IMR-90 (cell line): Measurements from ENCODE around the gene CTNNA2. TPM values are rescaled to one million over a fixed set of nuclear protein-coding genes. Genes with fewer than 3 reads are reported as not detected.

Source experiments
- ATAC-seq: fragments of 200-7000 bp; cut with Tn5 transposase; 2 replicates; pipeline ENCODE4 v1.9.1; 2020; ENCODE audit warnings: low read depth, mild to moderate bottlenecking, moderate library complexity
- BruUV-seq: library from RNA; stranded (reverse); fragments of 400-500 nt; replicated peaks from 2 replicates; lab custom pipeline; 2021; lab: Mats Ljungman, UMichigan
- CTCF ChIA-PET: fragments of 300-600 bp; formaldehyde crosslinking; extraction: SDS; loops from one replicate; lab custom pipeline; 2021; ENCODE audit warnings: antibody characterized with exemption; lab: Yijun Ruan, JAX
- POLR2A ChIA-PET: fragments of 300-600 bp; sonication (Branson Sonifier 250); formaldehyde crosslinking; loops from one replicate; lab custom pipeline; 2022; ENCODE audit warnings: antibody characterized with exemption; ENCODE audit not compliant: unreplicated experiment; lab: Charles Lee
- DNase-seq: peaks from one replicate; pipeline ENCODE4 v3.0.0; 2013
- H2AFZ ChIP-seq: replicated peaks from 2 replicates; pipeline ENCODE3; 2013; ENCODE audit warnings: low read length, mild to moderate bottlenecking; ENCODE audit not compliant: poor library complexity
- H2AK5ac ChIP-seq: 2 replicates; pipeline ENCODE4 v1.6.1; 2013; ENCODE audit warnings: low read depth, low read length, inconsistent platforms
- H2AK9ac ChIP-seq: replicated peaks from 2 replicates; pipeline ENCODE3; 2013; ENCODE audit warnings: mild to moderate bottlenecking, low read depth, low read length, moderate library complexity; ENCODE audit not compliant: poor library complexity
- H2BK120ac ChIP-seq: 2 replicates; pipeline ENCODE4 v1.6.1; 2013; ENCODE audit warnings: low read depth, low read length, inconsistent platforms
- H2BK15ac ChIP-seq: 3 replicates; pipeline ENCODE4 v1.6.1; 2013; ENCODE audit warnings: low read depth, low read length, inconsistent platforms
- H2BK20ac ChIP-seq: 2 replicates; pipeline ENCODE4 v1.6.1; 2013; ENCODE audit warnings: low read depth, mild to moderate bottlenecking, inconsistent platforms, low read length, moderate library complexity
- H2BK5ac ChIP-seq: 2 replicates; pipeline ENCODE4 v1.6.1; 2013; ENCODE audit warnings: mild to moderate bottlenecking, low read depth, low read length, inconsistent platforms; ENCODE audit not compliant: poor library complexity, severe bottlenecking
- H3K14ac ChIP-seq: replicated peaks from 2 replicates; pipeline ENCODE4 v1.6.1; 2013; ENCODE audit warnings: low read depth, low read length, inconsistent platforms
- H3K18ac ChIP-seq: 2 replicates; pipeline ENCODE4 v1.6.1; 2013; ENCODE audit warnings: low read depth, low read length, control low read depth
- H3K23ac ChIP-seq: 2 replicates; pipeline ENCODE4 v1.6.1; 2013; ENCODE audit warnings: low read depth, low read length, inconsistent platforms
- H3K27ac ChIP-seq: 2 replicates; pipeline ENCODE4 v1.5.1; 2013; ENCODE audit warnings: mild to moderate bottlenecking, control low read depth, low read length; ENCODE audit not compliant: insufficient read depth
- H3K27me3 ChIP-seq: 2 replicates; pipeline ENCODE4 v1.6.1; 2013; ENCODE audit warnings: low read length; ENCODE audit not compliant: control insufficient read depth, insufficient read depth
- H3K36me3 ChIP-seq: 2 replicates; pipeline ENCODE4 v1.6.1; 2013; ENCODE audit warnings: low read length, mixed read lengths; ENCODE audit not compliant: control insufficient read depth, insufficient read depth
- H3K4ac ChIP-seq: 2 replicates; pipeline ENCODE4 v1.6.1; 2013; ENCODE audit warnings: low read depth, low read length, inconsistent platforms
- H3K4me1 ChIP-seq: 2 replicates; pipeline ENCODE4 v1.6.1; 2013; ENCODE audit warnings: low read length, mixed read lengths; ENCODE audit not compliant: control insufficient read depth, insufficient read depth
- H3K4me2 ChIP-seq: 2 replicates; pipeline ENCODE4 v1.6.1; 2013; ENCODE audit warnings: low read depth, mild to moderate bottlenecking, control low read depth, low read length, moderate library complexity
- H3K4me3 ChIP-seq: 2 replicates; pipeline ENCODE4 v1.5.1; 2013; ENCODE audit warnings: low read depth, mild to moderate bottlenecking, control low read depth, low read length, moderate library complexity; ENCODE audit not compliant: insufficient read depth
- H3K56ac ChIP-seq: 2 replicates; pipeline ENCODE4 v1.6.1; 2013; ENCODE audit warnings: low read length, inconsistent platforms; ENCODE audit not compliant: insufficient read depth; ENCODE audit errors: extremely low read depth
- H3K79me1 ChIP-seq, 2 experiments: 2 replicates each; pipeline ENCODE4 v1.6.1; 2013; ENCODE audit warnings: low read length in 2 of 2, inconsistent platforms in 1 of 2, low read depth in 1 of 2
- H3K9ac ChIP-seq: 2 replicates; pipeline ENCODE4 v1.6.1; 2013; ENCODE audit warnings: low read depth, low read length, control low read depth
- H3K9me1 ChIP-seq: 2 replicates; pipeline ENCODE4 v1.6.1; 2013; ENCODE audit warnings: low read length, inconsistent platforms; ENCODE audit not compliant: insufficient read depth
- H3K9me3 ChIP-seq: 2 replicates; pipeline ENCODE4 v1.6.1; 2013; ENCODE audit warnings: low read length; ENCODE audit not compliant: control insufficient read depth, insufficient read depth
- H4K20me1 ChIP-seq: 2 replicates; pipeline ENCODE4 v1.6.1; 2013; ENCODE audit warnings: low read length, inconsistent platforms; ENCODE audit not compliant: insufficient read depth
- H4K5ac ChIP-seq: 2 replicates; pipeline ENCODE4 v1.6.1; 2013; ENCODE audit warnings: mild to moderate bottlenecking, low read depth, low read length, control low read depth
- H4K8ac ChIP-seq, 2 experiments: 2 replicates each; pipeline ENCODE4 v1.6.1; 2013; ENCODE audit warnings: low read depth in 2 of 2, low read length in 2 of 2, control low read depth in 1 of 2, inconsistent platforms in 1 of 2
- H4K91ac ChIP-seq: 2 replicates; pipeline ENCODE4 v1.6.1; 2013; ENCODE audit warnings: low read depth, low read length, inconsistent platforms; ENCODE audit not compliant: insufficient read depth
- MAFK ChIP-seq: IDR thresholded peaks from 2 replicates; pipeline ENCODE4 v1.6.1; 2012; ENCODE audit warnings: low read depth, low read length, improper control_type of control experiment
- MXI1 ChIP-seq: IDR thresholded peaks from 2 replicates; pipeline ENCODE4 v1.6.1; 2012; ENCODE audit warnings: low read depth, mild to moderate bottlenecking, low read length, moderate library complexity, borderline replicate concordance
- WGBS, 2 experiments: methylation state at CpG; one replicate each; pipeline versions ENCODE4 v1.1.5 to v1.1.7; 2013; ENCODE audit warnings: missing lambda C conversion rate in 2 of 2; ENCODE audit not compliant: insufficient read length in 1 of 2; ENCODE audit errors: extremely low coverage in 2 of 2; 5-methylcytosine and 5-hydroxymethylcytosine counted together
- dilution Hi-C: fragments of 300-500 bp; cut with HindIII; formaldehyde crosslinking; loops from one replicate; pipeline ENCODE4 v1.14.3; 2018; ENCODE audit warnings: low sequenced_read_pairs; ENCODE audit not compliant: unreplicated experiment
- in situ Hi-C: fragments of 300-500 bp; cut with MboI; formaldehyde crosslinking; loops from 3 replicates; pipeline ENCODE4 v1.14.3; 2019; ENCODE audit warnings: low sequenced_read_pairs, inconsistent platforms, mixed read lengths
- intact Hi-C: fragments of 100-400 bp; cut with micrococcal nuclease; formaldehyde crosslinking; loops from 2 replicates; pipeline ENCODE4 v1.10.0; 2022
- polyA plus RNA-seq, 3 experiments: library from polyadenylated mRNA; depleted of rRNA; stranded (reverse); fragments of >200 nt; gene quantifications; 2 replicates each; pipeline ENCODE4 v1.2.3, GENCODE V29; 2012; ENCODE audit warnings: low replicate concordance in 1 of 3
- total RNA-seq: library from RNA; depleted of rRNA; stranded (reverse); fragments of >200 nt; gene quantifications from 2 replicates; pipeline ENCODE4 v1.2.3, GENCODE V29; 2012
- TF ChIP-seq, protein P1 (sequence below): fragments of 150-350 bp; IDR thresholded peaks from 2 replicates; pipeline ENCODE4 v1.6.1; 2016; ENCODE audit warnings: low read depth, mild to moderate bottlenecking, low read length, moderate library complexity, borderline replicate concordance

The CTNNA2 gene
- total and polyA plus RNA-seq, 2 of the 4 experiments (the other 2 are of a cell fraction): not detected

DNA sequence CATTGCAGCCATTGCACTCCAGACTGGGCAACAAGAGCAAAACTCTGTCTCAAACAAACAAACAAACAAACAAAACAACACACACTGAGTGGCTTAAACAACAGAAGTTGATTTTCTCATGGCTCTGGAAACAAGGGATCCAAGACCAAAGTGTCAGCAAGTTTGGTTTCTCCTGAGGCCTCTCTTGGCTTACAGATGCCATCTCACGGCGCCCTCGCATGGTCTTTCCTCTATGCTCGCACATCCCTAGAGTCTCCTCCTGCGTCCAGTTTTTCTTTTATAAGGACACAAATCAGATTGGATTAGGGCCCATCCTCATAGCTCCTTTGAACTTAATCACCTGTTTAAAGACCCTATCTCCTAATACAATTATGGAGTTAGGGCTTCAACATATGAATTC, 925.1 kb downstream of the CTNNA2 start:
- ATAC-seq (no peak), DNase-seq (no peak)
- no CpG with 5 or more reads among the region's 5 CpGs for WGBS, 2 experiments
- no peak for TF ChIP-seq MAFK
- no peak for TF ChIP-seq MXI1
- TF ChIP-seq, protein P1, sequence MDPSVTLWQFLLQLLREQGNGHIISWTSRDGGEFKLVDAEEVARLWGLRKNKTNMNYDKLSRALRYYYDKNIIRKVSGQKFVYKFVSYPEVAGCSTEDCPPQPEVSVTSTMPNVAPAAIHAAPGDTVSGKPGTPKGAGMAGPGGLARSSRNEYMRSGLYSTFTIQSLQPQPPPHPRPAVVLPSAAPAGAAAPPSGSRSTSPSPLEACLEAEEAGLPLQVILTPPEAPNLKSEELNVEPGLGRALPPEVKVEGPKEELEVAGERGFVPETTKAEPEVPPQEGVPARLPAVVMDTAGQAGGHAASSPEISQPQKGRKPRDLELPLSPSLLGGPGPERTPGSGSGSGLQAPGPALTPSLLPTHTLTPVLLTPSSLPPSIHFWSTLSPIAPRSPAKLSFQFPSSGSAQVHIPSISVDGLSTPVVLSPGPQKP: no peak
- no peak overlapping the region for H3K14ac ChIP-seq
- no peak overlapping the region for H2AK5ac ChIP-seq
- H4K8ac ChIP-seq: no peak overlapping the region
- H4K91ac ChIP-seq: no peak overlapping the region
- H3K9me1 ChIP-seq: no peaks in the 10 kb centered on the region
- H3K4me3 ChIP-seq: no peak overlapping the region
- no peak overlapping the region for H4K5ac ChIP-seq
- no peak overlapping the region for H2AFZ ChIP-seq
- no peak overlapping the region for H3K56ac ChIP-seq
- no peak overlapping the region for H3K23ac ChIP-seq
- H3K36me3 ChIP-seq: no peaks in the 10 kb centered on the region
- no peak overlapping the region for H2BK5ac ChIP-seq
- no peaks in the 10 kb centered on the region for H3K79me1 ChIP-seq
- no peak overlapping the region for H3K4ac ChIP-seq
- BruUV-seq: no TSS peak
- no peaks in the 10 kb centered on the region for H3K27me3 ChIP-seq
- POLR2A ChIA-PET: no interaction called here
- H3K9me3 ChIP-seq: no peaks in the 10 kb centered on the region
- no peak overlapping the region for H2BK20ac ChIP-seq
- H3K27ac ChIP-seq: no peak overlapping the region
- dilution Hi-C loops (no loop called here), intact Hi-C loops (no loop called here), in situ Hi-C loops (no loop called here)
- H3K18ac ChIP-seq: no peak overlapping the region
- no peaks in the 10 kb centered on the region for H3K4me1 ChIP-seq
- no peak overlapping the region for H3K4me2 ChIP-seq
- no peaks in the 10 kb centered on the region for H4K20me1 ChIP-seq
- H2BK15ac ChIP-seq: no peak overlapping the region
- H2AK9ac ChIP-seq: no peak overlapping the region
- no peak overlapping the region for H3K9ac ChIP-seq
- CTCF ChIA-PET: no interaction called here
- H2BK120ac ChIP-seq: no peak overlapping the region
